OCI-LY3 (cell line): ENCODE measurements around the gene ENDOD1.

Experiments
- CTCF ChIP-seq: fragments of 200-600, 300-600 bp; sonication (generic); IDR thresholded peaks from 2 replicates; pipeline ENCODE4 v1.5.1; 2014; ENCODE audit warnings: antibody characterized with exemption, low read length, low read depth
- EZH2phosphoT487 ChIP-seq: fragments of 200-600 bp; shearing (Covaris generic); IDR thresholded peaks from 2 replicates; pipeline ENCODE4 v1.6.1; 2018; ENCODE audit warnings: antibody characterized with exemption, mixed run types, low read depth

GRCh38 chr11:95097209-95097608 lies 7.6 kb downstream of the ENDOD1 start:
- TF ChIP-seq CTCF, result no peak
- TF ChIP-seq EZH2phosphoT487, result no peak
